Measurements from ENCODE around the gene WSB1.

Gene WSB1

DNA sequence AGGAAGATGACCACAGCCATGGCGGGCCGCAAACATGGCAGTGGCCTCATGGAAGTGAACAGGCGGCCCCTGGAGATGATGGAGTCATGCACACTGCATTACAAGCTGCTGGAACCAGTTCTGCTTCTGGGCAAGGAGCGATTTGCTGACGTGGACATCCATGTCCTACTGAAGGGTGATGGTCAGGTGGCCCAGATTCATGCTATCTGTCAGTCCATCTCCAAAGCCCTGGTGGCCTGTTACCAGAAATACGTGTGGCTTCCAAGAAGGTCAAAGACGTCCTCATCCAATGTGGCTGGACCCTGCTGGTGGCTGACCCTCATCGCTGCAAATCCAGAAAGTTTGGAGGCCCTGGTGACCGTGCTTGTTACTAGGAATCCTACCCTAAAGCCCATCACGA lies 13.4 kb upstream of the WSB1 start:
- no peak for DNase-seq

- no peak for DNase-seq
These were observed 12.5 kb upstream of the WSB1 start for GRCh38 chr17:27281438-27281837.

DNA sequence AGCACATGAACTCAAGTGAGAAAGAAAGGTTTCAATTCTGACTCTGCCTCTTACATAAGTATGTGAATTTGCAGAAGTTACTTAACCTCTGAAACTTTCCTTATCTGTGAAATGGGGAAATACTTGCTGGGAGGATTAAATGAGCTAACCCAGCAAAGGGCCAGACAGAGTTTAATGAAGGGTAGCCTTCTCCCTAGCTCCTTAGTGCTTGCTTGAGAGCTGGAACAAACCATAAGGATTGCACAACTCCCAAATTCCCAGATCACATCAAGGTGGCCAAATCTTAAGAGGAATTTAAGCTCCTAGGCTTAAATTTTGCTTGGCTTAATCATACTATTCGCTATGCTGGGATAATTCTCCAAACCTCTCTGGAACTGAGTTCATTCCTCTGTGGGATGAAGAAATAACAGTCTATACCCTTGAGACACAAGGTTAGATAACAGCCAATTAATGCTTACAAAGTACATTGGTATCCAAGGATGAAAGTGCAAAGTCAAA lies 11.8 kb upstream of the WSB1 start:
- DNase-seq = no peak

- DNase-seq = peak; percentile 17
These were observed 10.9 kb upstream of the WSB1 start for GRCh38 chr17:27283060-27283459.

- DNase-seq = no peak
These were observed 10.2 kb upstream of the WSB1 start for GRCh38 chr17:27283751-27284150.

DNA sequence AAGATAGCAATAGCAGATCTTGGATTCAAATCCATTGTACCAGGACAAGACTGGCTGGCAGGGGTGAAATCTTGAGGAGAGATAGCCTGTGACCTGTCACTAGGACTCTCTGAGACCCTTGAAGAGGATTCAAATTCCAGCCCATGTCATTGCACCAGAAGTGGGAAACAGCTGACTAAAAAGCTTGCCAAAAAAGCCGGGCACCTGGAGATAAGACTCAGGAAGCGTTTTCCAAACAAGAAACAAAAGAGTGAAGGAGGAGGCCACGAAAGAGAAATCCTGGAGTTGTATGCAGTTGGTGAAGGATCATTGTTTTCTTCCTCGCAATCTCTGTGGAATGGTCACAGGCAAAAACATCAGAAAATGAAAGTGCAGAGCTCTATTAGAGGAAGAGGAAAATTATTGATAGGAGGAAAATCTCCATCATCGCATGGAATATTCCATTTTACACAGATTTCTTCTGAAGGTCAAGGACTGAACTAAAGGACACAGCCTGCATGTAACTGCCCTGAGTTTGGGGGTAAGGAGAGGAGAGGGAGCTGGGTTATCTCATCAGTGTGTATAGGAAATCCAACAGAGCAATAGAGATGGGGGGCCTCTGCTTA lies 9.0 kb upstream of the WSB1 start:
- no peak for DNase-seq

- DNase-seq = no peak
These were observed 8.4 kb upstream of the WSB1 start for GRCh38 chr17:27285516-27285915.

- DNase-seq = no peak
These were observed 5.7 kb upstream of the WSB1 start for GRCh38 chr17:27288183-27288582.

DNA sequence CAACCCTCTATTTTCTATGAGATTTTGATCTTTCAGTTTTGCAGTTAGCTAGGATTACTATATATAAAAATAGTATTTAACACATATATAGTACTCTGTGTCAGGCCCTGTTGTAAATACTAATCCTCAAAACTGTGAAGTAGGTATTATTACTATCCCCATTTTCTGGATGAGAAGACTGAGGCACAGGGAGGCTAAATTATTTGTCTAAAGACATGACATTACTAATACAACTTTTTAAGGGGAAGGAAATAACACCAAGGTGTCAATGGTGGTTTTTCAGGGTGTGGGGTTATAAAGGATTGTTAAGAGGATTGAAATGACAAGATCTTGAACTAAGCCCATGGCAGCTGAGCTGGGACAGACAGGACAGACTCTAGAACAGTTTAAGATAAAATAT lies 4.1 kb upstream of the WSB1 start:
- no peak for DNase-seq

GRCh38 chr17:27290916-27291598 lies 2.9 kb upstream of the WSB1 start:
- DNase-seq = no peak

DNA sequence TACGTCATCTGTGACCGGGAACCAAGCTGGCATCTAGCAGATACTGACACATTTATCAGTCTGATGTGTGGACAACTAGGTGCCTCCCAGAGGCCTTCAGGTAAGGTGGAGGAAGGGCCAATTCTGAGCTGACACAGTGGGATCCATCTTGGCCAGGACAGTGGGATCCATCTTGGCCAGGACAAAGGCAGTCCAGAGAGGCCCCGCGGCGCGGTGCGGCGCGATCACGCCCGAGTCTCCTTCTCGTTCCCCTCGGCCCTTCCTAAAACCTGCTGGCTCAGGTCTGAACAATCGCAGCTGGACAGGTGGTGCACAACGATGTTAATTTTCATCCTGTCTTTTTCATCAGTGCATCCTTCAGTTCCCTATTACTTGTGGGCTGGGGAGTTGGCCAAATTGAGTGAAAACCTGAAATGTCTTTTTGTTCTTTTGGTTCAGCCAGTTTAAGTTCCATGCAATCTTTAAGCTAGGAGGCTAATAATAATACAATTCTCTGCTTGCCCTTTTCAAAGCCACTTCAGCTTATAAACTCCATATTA lies 486 bp upstream of the WSB1 start:
- no peak for DNase-seq

- peak; percentile 57 for DNase-seq
These were observed 1.0 kb downstream of the WSB1 start for GRCh38 chr17:27294689-27295630.

GRCh38 chr17:27295945-27296344 lies 2.0 kb downstream of the WSB1 start:
- DNase-seq = no peak

- no peak for DNase-seq
These were observed 2.6 kb downstream of the WSB1 start for GRCh38 chr17:27296428-27296979.

GRCh38 chr17:27299384-27300049 lies 5.6 kb downstream of the WSB1 start:
- no peak for DNase-seq

- DNase-seq = no peak
These were observed 9.8 kb downstream of the WSB1 start for GRCh38 chr17:27303734-27304133.

GRCh38 chr17:27306276-27306835 lies 12.4 kb downstream of the WSB1 start:
- DNase-seq = no peak

GRCh38 chr17:27310565-27311110 lies 16.7 kb downstream of the WSB1 start:
- DNase-seq = no peak

DNA sequence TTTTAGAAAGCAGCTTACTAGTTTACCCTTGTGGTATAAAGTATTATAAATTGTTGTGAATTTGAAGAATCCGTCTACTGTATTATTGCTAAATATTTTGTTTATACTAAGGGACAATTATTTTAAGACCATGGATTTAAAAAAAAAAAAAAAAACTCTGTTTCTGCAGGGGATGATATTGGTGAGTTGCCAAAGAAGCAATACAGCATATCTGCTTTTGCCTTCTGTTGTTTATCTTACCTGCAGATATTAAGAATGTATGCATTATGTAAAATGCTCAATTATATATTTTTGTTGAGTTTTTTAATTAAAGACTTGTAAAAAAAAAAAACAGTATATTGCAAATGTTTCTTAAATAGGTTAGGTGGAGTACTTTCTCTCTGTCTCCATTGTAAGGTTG lies 19.4 kb downstream of the WSB1 start:
- DNase-seq = no peak

- no peak for DNase-seq
These were observed 21.4 kb downstream of the WSB1 start for GRCh38 chr17:27315322-27315721.

GRCh38 chr17:27315796-27316465 lies 22.0 kb downstream of the WSB1 start:
- no peak for DNase-seq
